Activated T-helper 1 cell treated with Interleukin-2 at 50 U/mL for 16 hours (primary cell): ENCODE measurements around the gene AFG3L2.
"Not testable (repeated sequence)": the region's sequence is repeated elsewhere in the genome, so short reads cannot be mapped to it uniquely, and the experiment has no call there.

ENCODE experiments used
- DNase-seq: peaks from one replicate; pipeline ENCODE4 v3.0.0-alpha.2; 2020; ENCODE audit warnings: low read depth

Gene AFG3L2

GRCh38 chr18:12376754-12377555 lies at the start of gene AFG3L2:
Gene AFG3L2, minus strand, starts transcription at chr18:12377227. Its CDS starts 145 bp downstream, at chr18:12377082.
- DNase-seq: peak; percentile 100

- no peak for DNase-seq
Measured at GRCh38 chr18:12424252-12424651, 47.2 kb upstream of the AFG3L2 start.

- no peak for DNase-seq
Measured at GRCh38 chr18:12423820-12424219, 46.8 kb upstream of the AFG3L2 start.

- no peak for DNase-seq
Measured at GRCh38 chr18:12423393-12423792, 46.4 kb upstream of the AFG3L2 start.

- DNase-seq: no peak
Measured at GRCh38 chr18:12422936-12423335, 45.9 kb upstream of the AFG3L2 start.

- no peak for DNase-seq
Measured at GRCh38 chr18:12421732-12422131, 44.7 kb upstream of the AFG3L2 start.

- no peak for DNase-seq
Measured at GRCh38 chr18:12420821-12421421, 43.9 kb upstream of the AFG3L2 start.

- DNase-seq: no peak
Measured at GRCh38 chr18:12417687-12418086, 40.7 kb upstream of the AFG3L2 start.

- no peak for DNase-seq
Measured at GRCh38 chr18:12416098-12416729, 39.2 kb upstream of the AFG3L2 start.

GRCh38 chr18:12411456-12411855 lies 34.4 kb upstream of the AFG3L2 start:
- DNase-seq: no peak

GRCh38 chr18:12410747-12411146 lies 33.7 kb upstream of the AFG3L2 start:
- not testable (repeated sequence) for DNase-seq

- no peak for DNase-seq
Measured at GRCh38 chr18:12410081-12410481, 33.1 kb upstream of the AFG3L2 start.

- DNase-seq: no peak
Measured at GRCh38 chr18:12409469-12409868, 32.4 kb upstream of the AFG3L2 start.

GRCh38 chr18:12408247-12408869 lies 31.3 kb upstream of the AFG3L2 start:
- DNase-seq: no peak

- no peak for DNase-seq
Measured at GRCh38 chr18:12406371-12407111, 29.5 kb upstream of the AFG3L2 start.

- DNase-seq: no peak
Measured at GRCh38 chr18:12405066-12405465, 28.0 kb upstream of the AFG3L2 start.

- no peak for DNase-seq
Measured at GRCh38 chr18:12403601-12404506, 26.8 kb upstream of the AFG3L2 start.

GRCh38 chr18:12401881-12402280 lies 24.9 kb upstream of the AFG3L2 start:
- no peak for DNase-seq

GRCh38 chr18:12399231-12399630 lies 22.2 kb upstream of the AFG3L2 start:
- no peak for DNase-seq

GRCh38 chr18:12398625-12399024 lies 21.6 kb upstream of the AFG3L2 start:
- no peak for DNase-seq

GRCh38 chr18:12397793-12398192 lies 20.8 kb upstream of the AFG3L2 start:
- DNase-seq: no peak
